HG03457 (cell line): ENCODE data around the gene GABBR2.
"Not testable (repeated sequence)": the region's sequence is repeated elsewhere in the genome, so short reads cannot be mapped to it uniquely, and the experiment has no call there.

Experiments
- ATAC-seq: cut with Tn5 transposase; IDR thresholded peaks from one replicate; pipeline ENCODE4 v1.9.1; 2021; ENCODE audit warnings: moderate number of reproducible peaks; ENCODE audit not compliant: unreplicated experiment

The GABBR2 gene

DNA sequence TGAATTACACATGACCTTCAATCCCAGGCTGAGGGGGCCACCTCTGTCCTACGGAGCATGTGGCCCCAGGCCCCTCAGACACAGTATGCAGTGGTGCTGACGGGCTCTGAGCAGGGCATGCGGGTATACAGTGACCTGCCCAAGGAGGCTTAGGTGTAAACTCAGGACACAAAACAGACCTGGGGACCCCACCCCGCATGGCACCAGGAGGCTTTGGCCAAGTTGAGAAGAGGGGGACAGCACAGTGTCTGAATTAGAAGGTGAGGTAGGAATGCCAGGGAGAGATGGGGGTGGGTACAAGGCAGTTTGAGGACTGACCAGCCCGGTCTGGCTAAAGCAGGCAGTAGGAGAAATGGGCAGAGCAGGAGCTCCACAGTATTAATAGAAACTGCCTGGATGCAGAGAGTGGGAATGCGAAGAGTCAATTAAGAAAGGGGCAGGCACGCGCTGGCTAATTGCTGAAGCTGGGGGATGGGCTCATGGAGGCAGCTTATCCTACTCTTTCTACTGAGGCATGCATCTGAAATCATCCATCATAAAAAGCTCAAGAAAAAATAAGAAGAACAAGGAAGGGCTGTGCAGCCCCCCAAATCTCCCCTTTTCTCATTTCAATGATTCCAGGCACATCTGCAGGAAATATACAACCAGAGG, 109.0 kb downstream of the GABBR2 start:
- ATAC-seq: no peak

GRCh38 chr9:98598861-98599260, 109.9 kb downstream of the GABBR2 start:
- ATAC-seq: no peak

GRCh38 chr9:98597236-98597771, 111.4 kb downstream of the GABBR2 start:
- ATAC-seq: no peak

DNA sequence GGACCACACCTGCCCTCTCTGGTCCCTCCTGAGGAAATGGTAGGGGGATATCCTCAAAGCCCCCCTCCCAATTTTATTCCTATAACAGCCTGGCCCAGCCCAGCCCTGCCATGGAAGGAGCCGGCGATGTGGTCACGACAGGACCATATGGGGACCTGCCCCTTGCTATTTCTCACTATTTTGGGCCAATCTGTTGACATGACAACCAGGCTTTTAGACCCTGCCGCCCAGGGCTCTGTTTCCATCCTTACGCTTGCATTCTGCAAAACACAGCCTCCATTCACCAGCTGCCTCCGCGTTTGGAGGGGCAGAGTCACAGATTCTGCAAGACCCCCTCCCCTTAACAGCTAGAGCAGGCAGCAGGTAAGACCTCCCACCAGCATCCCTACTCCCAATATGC, 112.2 kb downstream of the GABBR2 start:
- ATAC-seq: no peak

- no peak for ATAC-seq
Measured at GRCh38 chr9:98594546-98595160, 114.1 kb downstream of the GABBR2 start.

DNA sequence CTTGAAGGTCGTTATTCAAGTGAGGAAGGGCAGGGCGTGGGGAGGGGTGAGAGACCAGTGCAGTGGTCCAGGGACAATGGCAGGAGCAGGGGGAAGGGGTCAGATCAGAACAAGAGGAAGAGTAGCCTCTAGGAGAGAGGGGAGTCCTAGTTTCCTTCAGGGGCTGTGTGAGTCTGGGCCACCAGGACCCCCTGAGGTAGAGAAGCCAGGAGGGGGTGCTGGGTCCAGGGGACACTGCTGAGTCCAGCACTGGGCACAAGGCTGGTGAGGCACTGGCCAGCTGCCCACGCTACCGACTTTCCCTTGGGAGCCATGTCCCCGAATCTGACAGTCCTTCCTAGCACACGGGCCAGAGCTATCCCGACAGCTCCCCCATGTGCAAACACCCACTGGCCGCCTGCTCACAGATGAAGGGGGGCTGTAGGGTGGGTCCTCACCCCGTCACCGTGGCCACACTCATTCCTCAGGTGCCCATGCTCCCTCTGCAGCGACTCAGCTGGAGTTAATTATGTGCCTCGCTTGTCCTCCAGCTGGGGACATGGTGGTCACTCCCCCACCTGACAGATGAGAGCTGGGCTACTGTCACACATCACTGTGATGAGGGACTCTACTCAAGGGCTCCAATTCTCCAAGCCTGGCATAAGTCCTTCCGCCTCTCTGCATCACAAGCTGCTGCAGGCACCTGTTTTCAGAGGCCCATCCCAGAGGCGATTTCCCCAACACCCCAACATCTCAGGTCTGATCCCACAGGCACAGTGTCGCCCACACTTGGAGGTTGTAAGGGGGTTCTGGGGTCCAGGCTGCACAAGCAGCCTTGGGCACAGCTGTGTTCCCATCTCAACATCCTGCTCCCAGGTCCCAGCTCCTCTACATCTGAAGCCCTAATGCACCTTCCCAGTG, 115.1 kb downstream of the GABBR2 start:
- no peak for ATAC-seq

- no peak for ATAC-seq
Measured at GRCh38 chr9:98591696-98592095, 117.0 kb downstream of the GABBR2 start.

DNA sequence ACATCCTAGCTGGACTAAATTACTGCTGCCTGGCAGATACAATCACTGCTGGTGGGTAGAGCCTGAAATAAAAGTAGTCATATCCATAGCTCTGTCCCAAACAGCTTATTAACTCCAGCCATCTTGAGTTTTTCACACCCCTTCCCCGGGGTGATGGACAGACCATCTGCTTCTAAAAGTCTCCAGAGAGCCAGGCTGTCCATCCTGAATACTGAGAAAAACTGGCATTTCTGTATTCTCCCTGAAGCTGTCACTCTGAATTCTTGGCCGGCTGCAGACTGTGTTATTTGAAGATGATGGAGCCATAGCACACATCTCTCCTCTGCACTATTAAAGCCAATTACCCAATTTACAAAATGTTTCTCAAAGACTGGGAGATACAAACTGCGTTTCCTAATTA, 118.6 kb downstream of the GABBR2 start:
- no peak for ATAC-seq

DNA sequence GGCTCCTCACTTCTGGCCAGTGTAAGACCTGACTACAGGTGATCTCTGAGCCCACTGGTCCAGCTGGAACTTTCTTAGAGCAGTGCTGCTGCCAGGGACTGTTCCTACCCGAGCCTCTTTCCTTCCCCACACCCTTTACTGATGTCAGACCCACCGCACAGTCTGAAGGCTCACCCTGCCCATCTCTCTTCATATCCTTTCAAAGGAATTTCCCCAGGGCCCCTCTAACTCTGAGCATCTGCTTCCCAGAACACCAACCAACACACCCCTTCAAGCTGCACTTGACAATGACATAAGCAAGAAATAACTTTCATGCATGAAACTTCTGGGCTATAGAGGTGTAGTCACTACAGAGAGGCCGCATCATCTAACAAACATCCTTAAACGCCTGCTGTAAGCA, 119.6 kb downstream of the GABBR2 start:
- ATAC-seq: no peak

GRCh38 chr9:98584853-98585438, 123.8 kb downstream of the GABBR2 start:
- ATAC-seq: not testable (repeated sequence)

DNA sequence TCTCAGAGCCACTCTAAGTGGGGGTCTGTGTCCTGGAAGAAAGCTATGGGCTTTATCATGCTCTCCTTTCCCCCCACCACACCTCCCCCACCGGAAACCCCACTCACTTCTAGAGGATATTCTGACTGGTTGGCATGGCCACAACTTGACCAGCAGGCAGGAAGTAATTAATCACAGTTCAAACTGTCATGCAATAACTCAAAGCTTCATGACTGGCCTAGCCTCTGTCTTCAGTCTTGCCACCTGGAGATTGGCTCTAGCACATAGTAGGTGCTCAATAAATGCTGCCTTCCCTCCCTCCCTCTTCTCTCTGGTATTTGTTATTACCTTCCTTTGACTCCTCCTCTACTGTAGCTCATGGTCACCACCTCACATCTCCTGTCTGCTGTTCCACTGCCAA, 124.7 kb downstream of the GABBR2 start:
- ATAC-seq: peak; percentile 74

DNA sequence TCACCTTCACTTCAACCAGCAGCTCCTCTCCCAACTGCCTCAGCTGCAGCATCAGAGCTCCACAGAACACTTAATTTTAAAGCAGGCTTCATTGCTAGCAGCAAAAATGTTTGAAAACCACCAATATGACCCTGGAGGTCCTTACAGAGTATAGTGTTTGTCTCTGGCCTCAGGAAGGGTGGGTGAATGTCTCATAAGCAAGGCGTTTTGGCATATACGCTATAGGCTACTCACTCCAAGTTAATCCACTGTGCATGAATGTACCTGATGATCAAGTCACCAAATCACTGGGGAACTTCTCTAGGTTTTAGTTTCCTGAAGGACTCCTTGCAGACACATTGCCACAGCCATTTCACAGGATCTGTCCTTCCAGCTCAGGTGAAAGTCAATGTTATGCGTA, 125.3 kb downstream of the GABBR2 start:
- no peak for ATAC-seq

DNA sequence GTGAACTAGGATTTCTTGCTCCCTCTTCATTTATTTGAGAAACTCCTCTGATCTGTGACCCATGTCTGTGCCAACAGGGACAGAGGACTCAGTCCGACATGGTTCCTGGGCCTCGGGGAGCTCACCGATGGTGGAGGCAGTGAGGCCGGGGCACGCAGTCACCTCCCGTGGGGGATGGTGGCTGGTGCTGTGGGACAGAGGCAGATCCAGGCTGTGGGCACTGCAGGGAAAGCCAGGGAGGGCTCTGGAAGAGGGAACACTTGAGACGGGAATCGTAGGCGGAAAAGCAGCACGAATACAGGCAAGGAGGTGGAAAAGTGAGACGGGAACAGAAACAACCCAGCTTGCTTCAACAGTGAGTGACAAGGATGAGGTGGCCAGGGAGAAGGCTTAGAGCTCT, 127.8 kb downstream of the GABBR2 start:
- no peak for ATAC-seq

- ATAC-seq: no peak
Measured at GRCh38 chr9:98579700-98580099, 129.0 kb downstream of the GABBR2 start.

GRCh38 chr9:98577446-98577845, 131.3 kb downstream of the GABBR2 start:
- no peak for ATAC-seq

DNA sequence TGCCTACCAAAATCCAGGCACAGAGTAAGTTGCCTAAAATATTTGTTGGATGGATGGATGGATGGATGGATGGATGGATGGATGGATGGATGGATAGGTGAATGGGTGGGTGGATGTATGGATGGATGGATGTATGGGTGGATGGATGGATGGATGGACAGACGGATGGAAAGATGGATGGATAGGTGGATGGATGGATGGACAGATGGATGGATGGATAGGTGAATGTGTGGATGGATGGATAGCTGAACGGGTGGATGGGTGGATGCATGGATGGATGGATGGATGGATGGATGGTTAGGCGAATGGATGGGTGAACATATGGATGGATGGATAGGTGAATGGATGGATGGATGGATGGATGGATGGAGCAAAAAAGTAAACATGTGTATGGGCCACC, 131.9 kb downstream of the GABBR2 start:
- ATAC-seq: no peak

- no peak for ATAC-seq
Measured at GRCh38 chr9:98576354-98576753, 132.4 kb downstream of the GABBR2 start.

GRCh38 chr9:98575379-98576346, 133.1 kb downstream of the GABBR2 start:
- peak; percentile 87 for ATAC-seq

GRCh38 chr9:98573749-98574278, 134.9 kb downstream of the GABBR2 start:
- no peak for ATAC-seq

DNA sequence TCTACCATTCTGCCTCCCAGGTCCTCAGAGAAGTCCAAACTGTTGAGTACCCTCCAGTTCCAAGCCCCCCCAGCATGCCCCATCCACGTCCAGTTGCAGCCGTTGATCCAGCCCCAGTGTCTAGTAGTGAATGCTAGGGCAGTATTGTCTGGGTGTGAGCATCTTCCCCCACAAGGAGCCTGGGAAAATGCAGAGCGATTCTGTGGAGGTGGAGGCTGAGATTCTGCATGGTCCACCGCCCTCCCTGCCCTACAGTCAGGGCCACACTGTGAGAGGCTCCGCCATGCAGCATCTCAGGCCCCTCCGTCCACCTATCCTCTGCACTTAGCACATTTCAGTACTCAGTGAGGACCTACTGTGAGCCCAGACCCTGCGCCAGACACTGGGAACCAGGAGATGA, 135.9 kb downstream of the GABBR2 start:
- ATAC-seq: no peak
